Esophagus squamous epithelium (tissue), 4 donors: ENCODE data around the gene MLLT3.

Experiments
- POLR2A ChIP-seq, 4 donors: fragments of 450-650 bp; IDR thresholded peaks; one replicate each; pipeline ENCODE4 v1.6.1; 2017; ENCODE audit warnings: antibody characterized with exemption in 4 of 4, mild to moderate bottlenecking in 4 of 4, moderate library complexity in 3 of 4
- TF ChIP-seq, protein P1 (sequence below), 6 experiments: fragments of 450-650 bp in 4 of 6; fragments of 200-600 bp in 2 of 6; sonication (generic) in 2 of 6; IDR thresholded peaks; one replicate each; pipeline ENCODE4 v1.5.1; 2016 to 2019; ENCODE audit warnings: antibody characterized with exemption in 6 of 6, mild to moderate bottlenecking in 4 of 6, moderate library complexity in 4 of 6

DNA sequence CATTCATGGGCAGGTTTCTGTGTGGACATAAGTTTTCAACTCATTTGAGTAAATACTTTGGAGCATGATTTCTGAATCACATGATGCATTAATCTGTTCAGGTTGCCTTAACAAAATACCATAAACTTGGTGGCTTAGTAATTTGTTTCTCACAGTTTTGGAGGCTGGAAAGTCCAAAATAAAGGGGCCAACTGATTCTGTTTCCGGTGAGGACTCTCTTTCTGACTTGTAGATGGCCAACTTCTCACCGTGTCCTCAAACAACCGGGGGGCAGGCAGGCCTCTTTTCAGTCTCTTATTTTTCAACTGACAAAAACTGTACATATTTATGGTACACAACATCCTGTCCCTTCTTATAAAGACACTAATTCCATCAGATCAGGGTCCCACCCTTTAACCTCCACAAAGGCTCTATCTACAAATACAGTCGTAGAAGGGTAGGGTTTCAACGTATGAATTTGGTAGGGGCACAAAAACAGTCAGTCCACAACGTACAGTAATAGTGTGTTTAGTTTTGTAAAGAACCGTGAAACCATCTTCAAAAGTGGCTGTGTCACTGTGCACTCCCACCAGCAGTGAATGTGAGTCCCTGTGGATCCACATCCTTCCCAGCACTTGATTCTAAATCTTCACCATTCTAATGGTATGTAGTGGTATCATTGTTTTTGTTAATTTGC, 37.2 kb downstream of the MLLT3 start:
- TF ChIP-seq, protein P1, sequence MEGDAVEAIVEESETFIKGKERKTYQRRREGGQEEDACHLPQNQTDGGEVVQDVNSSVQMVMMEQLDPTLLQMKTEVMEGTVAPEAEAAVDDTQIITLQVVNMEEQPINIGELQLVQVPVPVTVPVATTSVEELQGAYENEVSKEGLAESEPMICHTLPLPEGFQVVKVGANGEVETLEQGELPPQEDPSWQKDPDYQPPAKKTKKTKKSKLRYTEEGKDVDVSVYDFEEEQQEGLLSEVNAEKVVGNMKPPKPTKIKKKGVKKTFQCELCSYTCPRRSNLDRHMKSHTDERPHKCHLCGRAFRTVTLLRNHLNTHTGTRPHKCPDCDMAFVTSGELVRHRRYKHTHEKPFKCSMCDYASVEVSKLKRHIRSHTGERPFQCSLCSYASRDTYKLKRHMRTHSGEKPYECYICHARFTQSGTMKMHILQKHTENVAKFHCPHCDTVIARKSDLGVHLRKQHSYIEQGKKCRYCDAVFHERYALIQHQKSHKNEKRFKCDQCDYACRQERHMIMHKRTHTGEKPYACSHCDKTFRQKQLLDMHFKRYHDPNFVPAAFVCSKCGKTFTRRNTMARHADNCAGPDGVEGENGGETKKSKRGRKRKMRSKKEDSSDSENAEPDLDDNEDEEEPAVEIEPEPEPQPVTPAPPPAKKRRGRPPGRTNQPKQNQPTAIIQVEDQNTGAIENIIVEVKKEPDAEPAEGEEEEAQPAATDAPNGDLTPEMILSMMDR (IDR thresholded peaks at IDR 0.05), result no peak
- TF ChIP-seq POLR2A (IDR thresholded peaks at IDR 0.05), result no peak
